ENCODE measurements around the gene ANKS3.

GRCh38 chr16:4752351-4753100 lies 18.5 kb upstream of the ANKS3 start:
- TF ChIP-seq POLR2AphosphoS5 (IDR thresholded peaks at IDR 0.05): no peak
- TF ChIP-seq CTCF (IDR thresholded peaks at IDR 0.05): no peak
